GM18519 (cell line): Measurements from ENCODE around the gene ARHGAP22.

Experiments
- ATAC-seq: cut with Tn5 transposase; IDR thresholded peaks from one replicate; pipeline ENCODE4 v1.9.1; 2021; ENCODE audit warnings: mild to moderate bottlenecking, moderate library complexity; ENCODE audit not compliant: unreplicated experiment, low FRiP score

ARHGAP22 gene

DNA sequence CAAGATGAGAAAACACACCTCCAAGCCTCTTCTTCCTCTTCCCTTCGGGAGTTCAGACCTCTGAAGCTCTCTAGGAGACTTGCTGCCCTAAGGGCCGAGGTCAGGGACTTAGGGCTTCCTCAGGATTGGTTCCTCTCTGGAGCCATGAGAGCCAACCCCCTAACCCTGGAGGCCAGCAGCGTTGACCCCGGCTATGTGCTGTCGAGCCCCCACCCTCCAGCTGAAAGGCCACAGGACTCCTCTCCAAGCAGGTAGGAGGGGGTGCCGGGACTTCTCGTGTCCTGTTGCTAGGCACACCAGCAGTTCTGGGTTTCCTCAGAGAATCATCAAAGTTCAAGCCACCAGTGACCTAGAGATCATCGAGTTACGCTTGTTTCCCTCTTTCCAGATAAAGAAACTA, 87.4 kb downstream of the ARHGAP22 start:
- no peak for ATAC-seq

- no peak for ATAC-seq
These were observed 88.0 kb downstream of the ARHGAP22 start for GRCh38 chr10:48516911-48517310.

- no peak for ATAC-seq
These were observed 90.0 kb downstream of the ARHGAP22 start for GRCh38 chr10:48514916-48515315.

DNA sequence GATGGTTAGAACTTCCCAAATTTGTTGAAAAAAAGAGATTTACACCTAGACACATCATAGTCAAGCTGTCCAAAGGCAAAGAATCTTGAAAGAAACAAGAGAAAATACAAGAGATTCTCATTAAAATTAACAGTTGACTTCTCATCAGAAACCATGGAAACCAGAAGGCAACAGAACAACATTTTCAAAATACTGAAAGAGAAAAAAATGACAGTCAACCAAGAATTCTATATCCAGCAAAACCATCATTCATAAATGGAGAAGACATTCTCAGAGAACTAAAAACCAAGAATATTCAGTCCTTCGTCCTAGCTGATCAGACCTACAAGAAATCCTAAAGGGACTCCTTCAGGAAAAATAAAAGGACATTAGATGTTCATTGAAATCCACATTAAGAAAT, 90.6 kb downstream of the ARHGAP22 start:
- ATAC-seq = no peak

DNA sequence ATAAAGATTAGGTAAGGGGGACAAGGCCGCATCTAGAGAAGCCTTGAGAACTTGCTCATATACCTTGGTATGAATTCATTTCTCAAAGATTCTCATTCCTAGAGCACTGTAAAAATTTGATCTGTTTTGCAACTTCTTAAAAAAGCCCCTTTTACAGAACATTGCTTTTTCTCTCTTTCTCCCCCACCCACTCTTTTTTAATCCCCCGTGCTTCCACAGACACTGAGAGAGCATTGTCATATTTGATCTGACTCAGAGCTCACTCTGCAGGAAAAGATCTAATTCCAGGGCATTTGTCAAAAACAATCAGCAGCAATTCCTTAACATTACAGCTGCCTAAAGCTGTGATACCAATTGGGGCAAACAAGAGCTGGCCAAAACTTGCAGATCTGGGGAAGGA, 92.0 kb downstream of the ARHGAP22 start:
- ATAC-seq = no peak

- ATAC-seq = no peak
These were observed 93.0 kb downstream of the ARHGAP22 start for GRCh38 chr10:48511875-48512231.

- ATAC-seq = no peak
These were observed 93.6 kb downstream of the ARHGAP22 start for GRCh38 chr10:48511066-48511874.

- ATAC-seq = no peak
These were observed 94.7 kb downstream of the ARHGAP22 start for GRCh38 chr10:48509974-48510692.

- ATAC-seq = no peak
These were observed 95.8 kb downstream of the ARHGAP22 start for GRCh38 chr10:48508791-48509772.

GRCh38 chr10:48507933-48508790, 96.7 kb downstream of the ARHGAP22 start:
- no peak for ATAC-seq

GRCh38 chr10:48507494-48507893, 97.4 kb downstream of the ARHGAP22 start:
- no peak for ATAC-seq

GRCh38 chr10:48506147-48506917, 98.5 kb downstream of the ARHGAP22 start:
- ATAC-seq = no peak

- ATAC-seq = no peak
These were observed 99.3 kb downstream of the ARHGAP22 start for GRCh38 chr10:48505394-48506112.

DNA sequence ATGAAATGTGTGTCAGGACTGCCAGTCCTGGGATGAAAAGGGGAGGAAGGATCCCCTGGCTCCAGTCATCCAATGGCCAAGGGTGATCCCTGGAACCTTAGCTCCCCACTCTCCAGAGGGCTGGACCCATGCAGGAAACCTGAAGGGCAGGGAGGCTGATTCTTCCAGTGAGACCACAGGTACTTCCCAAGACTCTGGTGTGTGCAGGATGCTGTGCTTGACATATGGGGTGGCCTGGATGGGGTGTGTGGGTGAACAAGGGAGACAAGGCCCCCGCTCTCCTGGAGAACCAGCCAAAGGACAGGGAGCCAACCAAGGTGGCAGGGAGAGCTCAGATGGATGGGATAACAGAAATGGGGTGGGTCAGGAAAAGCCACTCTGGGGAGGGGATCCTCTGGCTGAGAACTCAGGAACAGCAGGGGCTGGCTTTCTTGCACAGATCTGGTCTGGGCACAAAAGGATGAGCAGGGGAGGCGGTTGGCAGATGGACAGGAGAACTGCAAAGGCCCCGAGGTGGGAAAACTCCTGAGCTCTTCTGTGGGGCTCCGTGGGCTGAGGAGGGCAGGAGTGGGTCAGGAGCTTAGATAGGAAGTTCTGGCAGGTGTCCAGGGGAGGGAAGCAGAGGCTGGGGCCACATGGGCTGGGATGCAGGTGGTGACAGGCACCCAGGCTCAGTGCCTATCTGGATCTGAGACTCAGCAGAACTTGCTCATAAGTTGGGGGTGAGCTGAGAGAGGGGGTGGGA, 100.6 kb downstream of the ARHGAP22 start:
- ATAC-seq = no peak

DNA sequence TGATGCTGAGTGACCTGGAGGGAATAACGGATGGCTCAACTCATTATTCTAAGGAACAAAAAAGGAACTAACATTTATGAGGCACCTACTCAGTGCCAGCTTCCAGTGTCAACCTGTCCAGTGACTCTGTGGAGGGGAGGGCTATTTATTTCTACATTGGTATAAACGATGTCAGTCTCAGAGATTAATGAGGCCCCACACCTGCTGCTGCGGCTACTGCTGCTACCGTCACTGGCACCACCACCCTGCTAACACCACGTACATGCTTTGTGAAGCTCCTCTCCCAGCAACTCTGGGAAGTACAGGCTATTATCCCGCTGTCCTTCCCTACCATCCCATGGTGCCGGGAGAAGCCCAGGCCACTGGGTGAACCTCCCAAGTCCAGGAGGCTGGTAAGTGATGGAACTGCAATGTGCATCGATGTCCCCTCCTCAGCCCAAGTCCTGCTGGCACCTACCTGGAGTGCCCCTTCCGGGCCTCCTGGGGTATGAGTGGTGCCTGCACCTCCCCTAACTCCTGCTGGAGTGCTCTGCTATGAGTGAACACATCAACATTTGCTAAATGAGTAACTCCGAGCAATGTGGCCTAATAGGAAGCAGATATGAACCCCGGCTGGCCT, 101.5 kb downstream of the ARHGAP22 start:
- no peak for ATAC-seq

DNA sequence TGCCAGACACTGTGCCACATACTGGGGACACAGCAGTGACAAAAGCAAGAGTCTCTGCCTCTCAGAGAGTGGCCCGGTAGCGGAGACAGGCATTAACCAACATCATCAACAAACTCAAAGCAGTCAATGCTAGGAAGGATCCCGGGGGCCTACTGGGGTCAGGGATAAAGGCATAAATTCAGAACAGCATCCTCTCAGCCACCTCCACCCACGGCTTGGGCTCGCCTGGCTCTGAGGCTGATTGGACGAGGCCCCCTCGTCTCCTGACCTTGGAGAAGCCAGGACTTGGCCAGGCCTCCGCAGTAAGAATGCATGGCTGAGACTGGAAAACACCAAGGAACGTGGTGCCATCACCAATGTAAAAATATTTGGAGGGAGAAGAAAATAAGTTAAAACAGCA, 102.1 kb downstream of the ARHGAP22 start:
- ATAC-seq = no peak
